Stimulated activated CD8-positive, alpha-beta memory T cell treated with anti-CD3 and anti-CD28 coated beads, Interleukin-4, amount 100 ng/mL, for 4 hours (primary cell): ENCODE results near the gene JPT1.

ENCODE experiments used
- DNase-seq, 2 donors: peaks; one replicate each; pipeline ENCODE4 v3.0.0-alpha.2; 2020; ENCODE audit warnings: low read depth in 2 of 2, low spot score in 1 of 2

JPT1 gene

DNA sequence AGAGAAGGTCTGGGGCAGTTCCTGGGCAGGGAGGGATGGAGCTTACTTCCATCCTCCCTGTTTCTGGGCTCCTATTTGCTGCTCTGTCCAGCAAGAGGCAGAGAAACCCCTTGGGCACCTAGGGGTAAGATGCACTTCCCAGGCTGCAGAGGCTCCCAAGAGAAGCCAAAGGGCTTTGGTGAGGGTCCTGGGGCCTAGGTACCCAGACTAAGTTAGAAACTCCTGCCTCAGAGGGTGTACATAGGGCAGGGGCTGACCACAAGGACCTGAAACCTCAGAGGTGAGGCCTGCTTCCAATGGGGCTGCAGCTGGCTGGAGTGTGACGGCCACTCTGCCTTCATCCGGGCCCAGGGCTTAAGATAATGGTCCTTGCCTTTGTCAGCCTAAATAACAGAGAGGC is 46.1 kb downstream of the JPT1 start:
- no peak for DNase-seq

DNA sequence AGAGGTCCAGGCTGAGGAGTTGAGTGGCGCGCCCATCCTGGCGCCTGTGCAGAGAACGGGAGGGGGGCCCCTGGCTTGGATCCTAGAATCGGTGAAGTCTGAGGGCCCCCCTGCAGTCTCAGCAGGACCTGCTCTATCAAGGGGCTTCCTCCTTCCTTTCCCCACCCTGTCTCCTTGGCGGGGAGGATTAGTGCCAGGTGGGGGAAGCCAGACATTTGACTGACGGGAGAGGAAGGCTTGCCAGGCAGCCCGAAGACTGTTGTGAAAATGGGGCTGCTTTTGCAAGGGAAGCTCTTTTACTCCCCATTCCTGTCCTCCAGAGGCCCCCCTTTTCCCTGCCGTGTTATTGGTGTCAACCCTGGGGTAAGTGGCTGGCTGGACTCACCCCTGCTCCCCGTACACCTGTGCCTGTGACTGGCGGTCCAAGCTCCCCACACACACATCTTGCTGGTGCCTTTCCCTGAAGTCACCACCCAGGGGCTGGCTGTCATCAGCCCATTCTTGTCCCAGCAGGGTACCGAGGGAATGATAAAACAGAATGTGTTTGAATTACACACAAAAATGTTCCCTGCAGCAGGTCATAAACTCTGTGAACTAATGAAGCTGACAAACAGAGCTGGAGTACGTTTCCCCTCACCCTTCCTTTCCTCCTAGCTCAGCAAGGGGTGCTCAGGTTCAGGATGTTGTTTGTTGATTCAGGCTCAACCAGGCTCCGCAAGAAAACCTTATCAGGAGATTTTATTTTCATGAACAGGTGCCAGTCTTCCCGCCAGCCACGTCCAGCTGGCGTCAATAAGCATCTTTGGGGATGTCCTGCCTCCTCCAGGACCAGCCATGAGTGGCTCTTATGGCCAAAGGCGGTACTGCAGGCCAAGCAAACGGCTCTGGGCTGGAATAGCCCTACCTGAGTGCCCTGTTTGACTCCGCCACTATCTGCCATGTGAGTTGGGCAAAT is 48.9 kb downstream of the JPT1 start:
- DNase-seq, result no peak

DNA sequence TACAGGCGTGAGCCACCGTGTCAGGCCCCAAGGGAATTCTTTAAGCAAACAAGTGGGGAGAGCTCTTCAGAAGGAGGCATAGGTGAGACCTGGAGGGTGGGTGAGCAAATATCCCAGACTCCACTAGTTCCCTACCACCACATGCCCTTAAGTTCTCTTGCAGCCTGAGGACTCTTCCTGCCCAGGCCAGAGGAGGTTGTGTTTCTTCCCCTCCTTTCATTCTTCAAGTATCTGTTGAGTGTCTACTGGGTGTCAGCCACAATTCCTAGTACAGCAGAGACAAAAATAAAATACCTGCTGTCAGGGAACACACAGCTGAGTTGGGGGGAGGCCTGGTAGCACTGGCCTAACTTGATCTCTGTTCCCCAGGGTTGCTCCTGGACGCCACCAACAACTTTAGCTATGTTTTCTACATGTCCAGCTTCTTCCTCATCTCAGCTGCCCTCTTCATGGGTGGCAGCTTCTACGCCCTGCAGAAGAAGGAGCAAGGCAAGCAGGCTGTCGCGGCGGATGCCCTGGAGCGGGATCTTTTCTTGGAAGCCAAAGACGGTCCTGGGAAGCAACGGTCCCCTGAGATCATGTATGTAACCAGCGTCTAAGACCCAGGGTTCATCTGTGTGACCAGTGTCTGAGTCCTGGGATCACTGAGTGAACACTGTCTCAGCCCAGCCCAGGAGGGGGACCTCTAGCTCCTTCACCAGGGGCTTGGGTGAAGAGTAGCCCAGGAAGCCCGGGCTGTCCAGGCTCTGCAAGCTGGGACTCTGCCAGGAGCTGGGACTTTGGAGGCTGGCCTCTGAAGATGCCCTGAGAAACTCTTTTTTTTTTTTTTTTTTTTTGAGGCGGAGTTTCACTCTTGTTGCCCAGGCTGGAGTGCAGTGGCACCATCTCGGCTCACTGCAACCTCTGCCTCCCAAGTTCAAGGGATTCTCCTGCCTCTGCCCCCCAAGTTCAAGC is 50.4 kb downstream of the JPT1 start:
- DNase-seq, result no peak

DNA sequence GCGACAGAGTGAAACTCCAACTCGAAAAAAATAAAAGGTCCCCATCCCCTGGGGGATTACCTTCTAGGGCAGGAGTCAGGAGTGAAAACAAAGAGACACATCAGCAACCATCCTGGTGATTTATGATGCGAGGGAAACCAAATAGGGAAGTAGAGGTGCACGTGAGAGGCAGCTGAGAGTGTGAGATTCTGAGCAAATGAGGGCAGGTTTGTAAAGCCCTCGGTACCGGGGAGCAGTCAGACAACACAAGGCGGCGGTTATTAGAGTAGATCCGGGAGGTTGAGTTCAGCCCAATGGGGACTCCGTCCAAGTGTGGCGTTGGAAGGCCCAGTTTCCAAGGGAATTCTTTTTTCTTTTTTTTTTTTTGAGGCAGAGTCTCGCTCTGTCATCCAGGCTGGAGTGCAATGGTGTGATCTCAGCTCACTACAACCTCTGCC is 51.9 kb downstream of the JPT1 start:
- DNase-seq, result no peak

GRCh38 chr17:75099881-75100595 is 54.3 kb downstream of the JPT1 start:
- no peak for DNase-seq

- no peak for DNase-seq
Measured at GRCh38 chr17:75098861-75099260, 55.5 kb downstream of the JPT1 start.

- no peak for DNase-seq
Measured at GRCh38 chr17:75097865-75098264, 56.4 kb downstream of the JPT1 start.

DNA sequence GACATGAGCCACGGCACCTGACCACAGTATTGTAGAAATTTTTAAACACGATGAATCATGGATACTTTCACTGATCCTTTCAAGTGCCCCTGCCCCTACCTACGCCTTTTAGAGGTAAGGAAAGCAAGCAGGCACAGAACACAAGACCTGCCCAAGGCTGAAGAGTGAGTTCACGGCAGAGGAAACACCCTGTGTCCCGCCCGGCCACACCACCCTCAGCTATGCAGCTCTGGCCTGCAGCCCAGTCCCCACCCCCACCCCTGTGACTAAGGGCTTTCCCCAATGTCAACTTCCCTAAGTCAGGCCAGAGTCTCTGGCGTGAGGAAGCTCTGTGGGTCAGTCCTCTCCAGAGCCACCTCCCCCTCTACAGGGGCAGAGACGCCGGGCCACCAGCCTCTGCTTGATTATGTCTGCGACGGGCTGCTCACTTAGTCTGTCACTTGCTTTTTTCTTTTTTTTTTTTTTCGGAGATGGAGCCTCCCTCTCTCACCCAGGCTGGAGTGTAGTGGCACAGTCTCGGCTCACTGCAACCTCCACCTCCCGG is 58.2 kb downstream of the JPT1 start:
- DNase-seq, result no peak

GRCh38 chr17:75094871-75095399 is 59.4 kb downstream of the JPT1 start:
- no peak for DNase-seq

GRCh38 chr17:75093548-75094158 is 60.7 kb downstream of the JPT1 start:
- DNase-seq, result no peak

DNA sequence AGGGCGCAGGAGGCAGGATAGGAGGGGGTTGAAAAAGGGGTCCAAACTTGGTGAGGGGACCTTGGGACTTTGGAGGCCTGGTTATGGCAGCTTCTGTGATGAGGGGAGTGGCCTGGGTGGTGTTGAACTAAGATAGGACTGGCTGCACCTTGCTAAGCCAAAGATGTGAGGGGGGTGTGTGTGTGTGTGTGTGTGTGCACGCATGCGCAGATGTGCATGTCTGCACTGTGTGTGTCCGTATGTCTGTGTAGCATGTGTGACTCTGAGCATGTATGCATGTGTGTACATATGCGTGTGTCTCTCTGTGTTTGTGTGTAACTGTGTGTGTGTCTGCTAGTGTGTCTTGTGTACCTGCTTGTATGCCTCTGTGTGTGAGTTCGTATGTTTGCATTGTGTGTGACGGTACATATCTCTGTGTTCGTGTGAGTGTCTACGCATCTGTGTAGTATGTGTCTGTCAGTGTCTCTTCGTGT is 62.4 kb downstream of the JPT1 start:
- DNase-seq, result no peak

DNA sequence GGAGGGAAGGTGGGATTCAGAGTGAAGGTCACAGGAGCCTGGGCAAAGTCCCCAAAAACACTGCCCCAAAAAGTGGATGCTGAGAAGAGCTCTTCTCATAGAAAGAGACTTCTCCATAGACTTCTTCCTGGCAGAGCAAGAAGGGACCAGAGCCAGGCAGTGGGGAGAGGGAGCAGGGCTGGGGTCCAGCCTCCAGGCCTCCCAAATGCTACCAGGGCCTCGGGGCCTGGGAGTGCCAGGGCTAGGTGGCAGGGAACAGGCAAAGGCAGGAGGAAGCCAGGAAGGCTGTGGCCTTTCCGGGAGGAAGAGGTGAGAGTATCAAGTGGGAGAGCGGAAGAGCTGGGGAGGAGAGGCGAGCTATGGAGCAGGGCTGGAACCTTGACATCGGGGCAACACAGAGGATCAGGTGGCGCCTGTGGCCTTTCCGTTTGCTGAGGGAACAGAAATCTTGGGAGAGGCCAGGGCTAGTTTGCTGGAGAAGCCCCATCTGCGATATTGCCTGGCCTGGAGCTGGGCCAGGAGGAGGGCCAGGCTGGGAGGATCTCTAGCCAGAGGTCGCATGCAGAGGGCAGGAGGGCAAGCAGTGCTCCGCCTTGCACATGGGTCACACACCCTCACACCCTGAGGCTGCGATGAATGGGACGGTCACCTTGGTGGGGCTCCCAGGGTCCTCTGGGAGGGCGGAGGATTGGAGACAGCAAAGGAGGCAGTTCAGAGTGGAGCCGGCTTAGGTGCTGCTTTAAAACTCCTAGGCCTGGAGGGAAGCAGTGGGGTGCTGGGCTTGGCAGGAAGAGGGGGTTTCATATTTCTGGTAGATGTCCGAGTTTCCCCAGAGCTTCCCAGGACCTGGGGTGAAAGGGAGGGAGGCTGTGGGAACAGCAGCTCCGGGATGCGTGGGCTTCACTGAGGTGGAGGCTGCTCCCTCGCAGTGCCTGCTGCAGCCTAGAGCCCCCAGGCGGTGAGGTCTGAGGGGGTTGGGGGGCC is 63.1 kb downstream of the JPT1 start:
- no peak for DNase-seq

- DNase-seq, result no peak
Measured at GRCh38 chr17:75088465-75089417, 65.6 kb downstream of the JPT1 start.

DNA sequence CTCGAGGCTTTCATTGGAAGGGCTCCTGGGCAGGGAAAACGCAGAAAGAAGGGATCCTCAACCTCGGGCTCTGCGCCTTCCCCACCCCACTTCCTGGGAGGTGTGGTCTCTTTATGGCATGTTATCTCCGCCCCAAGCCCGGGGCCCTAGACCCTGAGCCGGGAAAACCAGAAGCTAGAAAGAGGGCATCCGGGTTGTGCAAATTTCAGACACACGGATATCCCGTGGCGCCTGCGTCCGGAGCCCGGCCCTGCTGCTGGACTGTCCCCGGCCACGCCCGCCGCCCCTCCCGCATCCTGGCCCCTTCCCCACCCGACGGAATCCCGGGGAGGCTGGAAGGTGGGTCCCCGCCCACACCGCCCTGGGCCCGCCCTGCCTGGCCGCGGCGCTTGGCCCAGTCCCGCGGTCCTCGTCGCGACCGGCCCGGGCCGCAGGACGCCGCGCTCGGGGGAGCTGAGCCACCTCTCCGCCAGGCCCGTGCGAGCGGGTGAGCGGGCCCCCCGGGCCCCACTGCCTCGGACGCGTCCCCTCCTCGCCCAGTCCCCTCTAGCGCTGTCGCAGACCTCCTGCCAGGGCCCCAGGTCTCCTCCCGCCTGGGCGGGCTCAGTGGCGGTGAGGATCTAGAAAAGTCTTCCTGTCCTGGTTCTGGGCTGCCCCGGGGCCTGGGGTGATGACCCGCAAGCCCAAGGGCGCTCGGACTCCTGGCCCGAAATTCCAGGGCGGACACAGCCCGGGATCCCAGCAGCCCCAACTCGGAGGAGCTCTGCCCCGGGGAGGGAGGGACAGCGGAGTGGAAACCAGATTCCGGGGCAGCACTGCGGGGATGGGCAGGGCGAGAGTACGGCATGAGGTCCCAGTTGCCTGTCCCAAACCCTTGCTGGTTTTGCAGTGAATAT is 66.5 kb downstream of the JPT1 start, which contains the start of gene SLC16A5:
SLC16A5 (plus strand) TSS at position 397 of the 896 bp plus-strand sequence. CDS start 5,683 bp downstream, outside the sequence.
- DNase-seq, result no peak

- no peak for DNase-seq
Measured at GRCh38 chr17:75087182-75087557, 67.1 kb downstream of the JPT1 start.

DNA sequence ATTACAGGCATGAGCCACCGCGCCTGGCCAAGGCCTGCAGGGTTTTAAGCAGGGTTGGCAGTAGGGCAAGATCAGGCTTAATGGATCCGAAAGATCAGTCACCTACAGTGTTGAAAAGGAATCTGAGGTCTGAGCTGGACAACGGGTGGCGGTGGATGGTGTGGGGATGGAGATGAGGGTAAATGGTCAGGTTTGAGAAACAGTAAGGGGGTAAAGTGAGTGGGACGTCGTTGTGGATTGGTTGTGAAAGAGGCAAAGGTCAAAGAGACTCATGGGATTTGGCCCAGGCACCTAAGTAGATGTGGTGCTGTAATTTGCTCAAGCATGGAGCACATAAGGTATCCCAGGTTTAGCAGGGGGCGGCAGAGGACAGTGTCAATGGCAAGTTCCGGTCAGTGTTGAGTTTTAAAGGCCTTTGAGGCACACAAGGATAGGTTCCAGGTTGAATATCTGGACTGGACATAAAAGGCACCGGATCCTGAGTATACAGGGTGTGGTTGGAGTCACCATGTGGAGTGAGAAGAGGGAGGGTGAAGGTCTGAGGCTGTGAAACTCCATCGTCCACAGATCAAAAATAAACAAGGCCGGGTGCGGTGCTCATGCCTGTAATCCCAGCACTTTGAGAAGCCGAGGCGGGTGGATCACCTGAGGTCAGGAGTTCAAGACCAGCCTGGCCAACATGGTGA is 67.7 kb downstream of the JPT1 start:
- no peak for DNase-seq
